HG03354 (cell line): ENCODE data around the gene POU2AF1.

Source experiments
- ATAC-seq: cut with Tn5 transposase; IDR thresholded peaks from one replicate; pipeline ENCODE4 v1.9.1; 2021; ENCODE audit warnings: mild to moderate bottlenecking; ENCODE audit not compliant: unreplicated experiment, poor library complexity, severe bottlenecking

POU2AF1 gene

GRCh38 chr11:111303461-111303860, 75.6 kb downstream of the POU2AF1 start:
- no peak for ATAC-seq

DNA sequence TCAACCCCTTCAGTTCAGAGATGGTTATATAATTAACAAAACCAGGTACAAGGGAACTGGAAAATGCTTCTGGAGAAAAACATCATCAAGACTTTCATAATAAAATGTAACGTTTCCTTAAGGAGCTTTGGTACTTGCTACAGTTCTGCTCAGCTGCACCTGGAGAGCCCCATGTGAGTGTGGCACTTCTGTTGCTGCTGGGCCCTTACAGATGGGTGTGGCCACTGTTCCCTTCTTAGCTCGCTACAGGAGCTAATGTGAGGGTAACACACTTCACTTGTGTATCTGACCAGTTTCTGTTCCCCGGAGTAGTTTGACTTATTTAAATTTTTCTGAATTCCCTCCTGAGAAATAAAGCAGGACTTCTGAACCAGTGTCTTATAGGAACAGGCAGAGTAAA, 76.8 kb downstream of the POU2AF1 start:
- no peak for ATAC-seq
